Activated naive CD8-positive, alpha-beta T cell treated with anti-CD3 and anti-CD28 coated beads for 36 hours (primary cell): ENCODE data around the gene NFYB. TPM values are rescaled to one million over a fixed set of nuclear protein-coding genes. Genes with fewer than 3 reads are reported as not detected.
"Not testable (repeated sequence)": the region's sequence is repeated elsewhere in the genome, so short reads cannot be mapped to it uniquely, and the experiment has no call there.

Source experiments
- DNase-seq: peaks from one replicate; pipeline ENCODE4 v3.0.0; 2021
- H3K27ac Mint-ChIP-seq: one replicate; pipeline ENCODE4 v1.8.0; 2022; ENCODE audit warnings: mild to moderate bottlenecking, moderate library complexity, mixed read lengths
- H3K27me3 Mint-ChIP-seq: one replicate; pipeline ENCODE4 v1.8.0; 2022; ENCODE audit warnings: mild to moderate bottlenecking, mixed read lengths
- H3K36me3 Mint-ChIP-seq: one replicate; pipeline ENCODE4 v1.8.0; 2021; ENCODE audit warnings: mild to moderate bottlenecking, mixed read lengths
- H3K4me1 Mint-ChIP-seq: one replicate; pipeline ENCODE4 v1.8.0; 2021; ENCODE audit warnings: mixed read lengths
- H3K4me3 Mint-ChIP-seq: one replicate; pipeline ENCODE4 v1.8.0; 2022; ENCODE audit warnings: mild to moderate bottlenecking, moderate library complexity, mixed read lengths
- H3K9me3 Mint-ChIP-seq: one replicate; pipeline ENCODE4 v1.8.0; 2022; ENCODE audit warnings: mixed read lengths
- total RNA-seq, 2 experiments: library from RNA; stranded (reverse); gene quantifications; one replicate each; pipeline ENCODE4 v1.2.3, GENCODE V29; 2021

The NFYB gene
- total RNA-seq, 2 experiments from 2014 or later, result 30.6 to 32.3 TPM

DNA sequence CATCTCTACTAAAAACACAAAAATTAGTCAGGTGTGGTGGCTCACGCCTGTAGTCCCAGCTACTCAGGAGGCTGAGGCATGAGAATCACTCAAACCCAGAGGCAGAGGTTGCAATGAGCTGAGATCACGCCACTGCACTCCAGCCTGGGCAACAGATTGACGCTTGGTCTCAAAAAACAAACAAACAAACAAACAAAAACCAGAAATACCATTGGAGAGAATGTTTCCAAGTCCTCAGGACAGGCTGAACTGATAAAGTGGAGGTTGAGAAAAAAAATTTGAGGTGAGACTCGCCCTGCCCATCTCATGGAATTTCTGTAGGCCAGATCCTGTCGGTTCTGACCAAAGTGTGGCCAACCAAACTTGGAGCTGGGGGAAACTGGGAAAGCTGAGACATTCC lies 30.6 kb upstream of the NFYB start:
- Mint-ChIP-seq H3K9me3 (no peaks in the 10 kb centered on the region), H3K4me3 (no peak overlapping the region), H3K4me1 (no peaks in the 10 kb centered on the region), H3K36me3 (no peaks in the 10 kb centered on the region), H3K27ac (no peak overlapping the region), H3K27me3 (peaks cover 6% of the 10 kb centered on the region)
- no peak for DNase-seq

DNA sequence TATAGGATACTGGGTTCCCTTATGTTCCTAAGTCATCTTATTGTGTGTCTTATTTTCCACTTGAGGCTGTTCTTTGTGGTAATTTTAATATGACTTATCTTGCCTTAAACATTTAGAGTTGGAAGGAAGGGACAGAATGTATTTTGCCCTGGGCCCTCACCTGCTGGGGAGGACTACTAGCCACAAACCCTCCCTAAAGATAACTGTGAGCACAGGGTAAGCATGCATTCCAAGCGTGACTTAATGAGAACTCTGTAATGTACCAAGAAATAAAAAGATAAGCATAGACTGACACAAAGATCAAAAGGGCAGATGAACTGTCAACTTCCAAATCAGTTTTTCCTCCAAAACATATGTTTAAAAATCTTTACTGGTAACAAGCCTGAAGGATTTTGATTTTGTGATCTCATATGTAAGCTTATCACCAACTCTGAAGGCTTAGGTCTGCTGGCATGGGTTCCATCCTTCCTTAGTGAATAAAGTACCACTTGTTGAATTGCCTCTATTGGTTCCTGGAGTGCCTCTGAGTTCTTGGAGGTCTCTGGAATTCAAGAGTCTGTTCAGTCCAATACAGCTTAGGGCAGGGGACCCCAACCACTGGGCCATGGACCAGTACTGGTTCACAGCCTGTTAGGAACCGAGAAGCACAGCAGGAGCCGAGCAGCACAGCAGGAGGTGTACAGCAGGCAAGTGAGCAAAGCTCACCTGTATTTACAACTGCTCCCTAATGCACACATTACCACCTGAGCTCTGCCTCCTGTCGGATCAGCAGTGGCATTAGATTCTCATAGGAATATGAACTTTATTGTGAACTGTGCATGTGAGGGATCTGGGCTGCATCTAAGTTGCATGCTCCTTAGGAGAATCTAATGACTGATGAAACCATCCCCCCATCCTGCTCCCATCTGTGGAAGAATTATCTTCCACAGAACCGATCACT lies 29.8 kb upstream of the NFYB start:
- Mint-ChIP-seq H3K4me3 (no peak overlapping the region), H3K36me3 (peaks cover 2% of the 10 kb centered on the region), H3K9me3 (no peaks in the 10 kb centered on the region), H3K4me1 (peaks cover 1% of the 10 kb centered on the region), H3K27ac (no peak overlapping the region), H3K27me3 (peaks cover 6% of the 10 kb centered on the region)
- DNase-seq, result no peak

DNA sequence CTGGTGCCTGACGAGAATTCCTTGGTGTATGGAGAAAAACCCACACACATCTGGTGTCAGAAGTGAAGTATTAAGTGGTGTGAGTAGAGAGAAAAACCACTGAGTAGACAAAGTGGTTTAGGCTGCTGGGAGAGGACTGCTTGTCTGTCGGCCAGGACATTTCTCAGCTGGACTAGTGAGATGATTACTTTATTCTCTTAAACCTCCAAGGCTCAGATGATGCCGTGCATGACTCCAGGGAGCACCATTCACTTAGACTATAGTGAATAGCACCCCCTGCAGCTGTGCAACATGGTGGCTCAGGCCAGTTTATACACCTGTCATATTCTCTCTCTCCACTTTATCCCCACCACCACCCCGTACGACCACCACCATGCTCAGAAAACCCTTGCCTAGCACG lies 28.5 kb upstream of the NFYB start:
- H3K4me1 Mint-ChIP-seq, result peaks cover 3% of the 10 kb centered on the region
- DNase-seq, result no peak
- peaks cover 3% of the 10 kb centered on the region for H3K36me3 Mint-ChIP-seq
- H3K9me3 Mint-ChIP-seq, result no peaks in the 10 kb centered on the region
- peaks cover 6% of the 10 kb centered on the region for H3K27me3 Mint-ChIP-seq
- H3K27ac Mint-ChIP-seq, result no peak overlapping the region
- H3K4me3 Mint-ChIP-seq, result no peak overlapping the region

DNA sequence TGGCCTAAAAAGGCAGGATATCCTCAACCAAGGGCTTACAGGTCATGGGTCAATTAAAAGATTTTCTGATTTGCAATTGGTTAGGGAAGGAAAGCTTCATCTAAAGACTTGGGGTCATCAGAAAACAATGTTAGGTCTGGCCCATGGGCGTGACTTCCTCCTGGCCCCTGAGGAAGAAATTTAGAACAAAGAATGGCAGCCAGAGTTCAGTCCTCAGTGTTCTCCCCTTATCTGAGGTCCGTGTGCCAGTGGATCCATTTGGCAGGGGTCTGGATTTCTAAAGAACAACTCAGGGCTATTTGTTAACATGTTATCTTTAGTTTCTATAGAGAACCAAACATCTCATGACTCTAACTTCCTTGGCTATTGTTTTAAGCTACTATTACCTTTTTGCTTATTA lies 27.8 kb upstream of the NFYB start:
- no peaks in the 10 kb centered on the region for H3K9me3 Mint-ChIP-seq
- H3K27me3 Mint-ChIP-seq, result peaks cover 6% of the 10 kb centered on the region
- DNase-seq, result no peak
- H3K4me3 Mint-ChIP-seq, result no peak overlapping the region
- peaks cover 3% of the 10 kb centered on the region for H3K36me3 Mint-ChIP-seq
- H3K27ac Mint-ChIP-seq, result no peak overlapping the region
- H3K4me1 Mint-ChIP-seq, result peaks cover 3% of the 10 kb centered on the region

DNA sequence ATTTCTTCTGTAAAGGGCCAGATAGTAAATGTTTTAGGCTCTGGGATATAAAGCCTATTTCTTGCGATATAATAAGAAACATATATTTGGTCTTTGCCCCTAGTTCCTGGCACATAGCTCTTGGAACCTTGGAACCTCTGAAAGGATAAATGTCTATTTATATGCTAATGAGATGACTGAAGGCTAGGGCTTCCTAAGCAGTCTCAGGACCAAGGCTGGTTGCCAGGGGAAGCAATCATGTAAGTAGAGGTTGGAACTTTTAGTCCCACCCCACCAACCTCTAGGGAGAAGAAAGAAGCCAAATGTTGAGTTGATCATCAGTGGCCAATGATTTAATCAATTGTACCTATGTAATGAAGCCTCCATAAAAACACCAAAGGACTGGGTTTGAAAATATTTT lies 26.6 kb upstream of the NFYB start:
- Mint-ChIP-seq H3K9me3 (no peaks in the 10 kb centered on the region), H3K4me3 (no peak overlapping the region), H3K4me1 (peaks cover 3% of the 10 kb centered on the region), H3K36me3 (peaks cover 3% of the 10 kb centered on the region), H3K27me3 (peaks cover 6% of the 10 kb centered on the region), H3K27ac (no peak overlapping the region)
- no peak for DNase-seq

DNA sequence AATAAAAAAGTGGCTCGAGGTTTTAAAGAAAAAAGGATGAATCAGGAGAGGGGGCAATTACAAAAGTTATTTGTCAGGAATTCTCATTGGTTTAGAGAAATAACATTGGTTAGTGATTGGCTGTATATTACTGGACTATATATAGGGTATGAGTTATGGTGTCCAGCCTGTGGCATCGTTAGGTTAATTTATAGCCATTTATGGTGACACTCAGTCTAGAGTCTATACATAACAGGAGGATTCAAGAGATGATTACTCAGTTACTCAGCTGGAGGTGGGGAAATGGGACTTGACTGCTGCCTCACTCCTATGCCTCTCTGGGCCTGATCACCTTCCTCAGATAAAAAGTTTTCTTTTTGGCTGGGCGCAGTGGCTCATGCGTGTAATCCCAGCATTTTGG lies 25.6 kb upstream of the NFYB start:
- peaks cover 3% of the 10 kb centered on the region for H3K36me3 Mint-ChIP-seq
- no peak for DNase-seq
- H3K4me1 Mint-ChIP-seq, result peaks cover 3% of the 10 kb centered on the region
- H3K4me3 Mint-ChIP-seq, result no peak overlapping the region
- H3K9me3 Mint-ChIP-seq, result no peaks in the 10 kb centered on the region
- H3K27me3 Mint-ChIP-seq, result peaks cover 4% of the 10 kb centered on the region
- no peak overlapping the region for H3K27ac Mint-ChIP-seq

DNA sequence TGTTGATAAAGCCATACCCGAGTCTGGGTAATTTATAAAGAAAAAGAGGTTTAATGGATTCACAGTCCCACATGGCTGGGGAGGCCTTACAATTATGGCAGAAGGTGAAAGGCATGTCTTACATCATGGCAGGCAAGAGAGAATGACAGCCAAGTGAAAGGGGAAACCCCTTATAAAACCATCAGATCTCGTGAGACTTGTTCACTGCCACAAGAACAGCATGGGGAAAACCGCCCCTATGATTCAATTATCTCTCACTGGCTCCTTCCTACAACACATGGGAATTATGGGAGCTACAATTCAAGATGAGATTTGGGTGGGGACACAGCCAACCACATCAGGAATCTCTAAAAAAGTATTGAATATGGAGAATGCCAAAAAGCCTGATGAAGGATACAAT lies 25.0 kb upstream of the NFYB start:
- DNase-seq, H3K9me3 Mint-ChIP-seq, H3K4me1 Mint-ChIP-seq: not testable (repeated sequence)

DNA sequence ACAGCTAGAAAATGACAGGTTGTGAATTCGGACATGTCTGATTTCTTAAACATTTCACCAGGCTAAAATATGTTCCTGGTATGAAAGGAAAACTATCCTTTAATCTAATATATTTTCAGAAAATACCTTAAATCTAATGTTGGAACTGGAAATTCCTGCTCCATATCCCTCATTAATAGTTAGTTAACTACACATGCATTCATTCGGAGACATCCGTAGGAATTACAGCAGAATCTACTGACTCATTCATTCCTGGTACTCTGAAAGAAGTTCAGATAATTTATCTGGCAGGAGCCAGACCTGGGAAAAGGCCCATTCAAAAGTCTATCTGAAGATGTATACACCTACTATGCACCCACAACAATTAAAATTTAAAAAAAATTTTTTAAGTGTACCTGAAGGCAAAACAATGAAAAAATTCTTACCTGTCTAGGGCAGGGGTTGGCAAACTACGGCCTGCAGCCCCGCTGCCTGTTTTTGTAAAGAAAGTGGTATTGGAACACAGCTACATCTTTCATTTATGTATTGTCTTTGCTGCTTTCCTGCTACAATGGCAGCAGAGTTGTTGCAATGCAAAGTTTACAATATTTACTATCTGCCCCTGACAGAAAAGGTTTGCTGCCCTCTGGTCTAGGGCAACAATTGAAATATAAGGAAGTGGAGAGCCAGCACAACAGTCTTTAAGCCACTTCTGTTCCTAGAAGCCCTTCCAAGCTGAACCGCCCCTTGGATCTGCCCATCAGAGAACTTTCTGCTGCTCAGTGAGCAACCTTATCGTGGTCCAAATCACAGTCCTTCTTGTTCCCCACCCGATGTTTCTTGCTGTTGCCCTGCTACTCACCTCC lies 17.9 kb upstream of the NFYB start:
- H3K27me3 Mint-ChIP-seq, result no peaks in the 10 kb centered on the region

More for the DNA sequence above, 25.0 kb upstream of the NFYB start:
- not testable (repeated sequence) for H3K36me3 Mint-ChIP-seq, H3K27ac Mint-ChIP-seq, H3K4me3 Mint-ChIP-seq, H3K27me3 Mint-ChIP-seq

DNA sequence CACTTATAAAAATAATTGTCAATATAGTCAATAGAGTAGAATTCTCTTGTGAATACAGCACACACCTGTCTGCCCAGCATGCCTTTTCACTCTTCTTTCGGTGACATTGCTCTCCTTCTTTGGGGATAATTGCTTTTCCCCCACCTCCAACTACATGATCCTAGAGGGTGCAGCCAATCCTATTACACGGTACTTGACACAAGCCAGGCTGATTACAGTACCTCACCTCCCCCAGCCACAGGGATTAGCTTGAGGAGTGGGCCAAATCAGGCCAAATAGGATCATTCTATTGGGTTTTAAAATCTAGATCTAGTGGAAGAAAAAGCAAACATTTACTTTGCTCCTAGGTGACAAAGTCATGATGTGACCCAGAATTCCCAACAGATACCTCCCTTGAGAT lies 16.8 kb upstream of the NFYB start:
- Mint-ChIP-seq H3K36me3 (no peaks in the 10 kb centered on the region), H3K27ac (no peak overlapping the region), H3K4me3 (no peak overlapping the region), H3K4me1 (peaks cover 7% of the 10 kb centered on the region), H3K27me3 (no peaks in the 10 kb centered on the region), H3K9me3 (no peaks in the 10 kb centered on the region)
- DNase-seq, result no peak

More for the DNA sequence above, 17.9 kb upstream of the NFYB start:
- H3K4me1 Mint-ChIP-seq, result peaks cover 7% of the 10 kb centered on the region
- H3K9me3 Mint-ChIP-seq, result no peaks in the 10 kb centered on the region
- no peak overlapping the region for H3K27ac Mint-ChIP-seq
- DNase-seq, result no peak
- no peak overlapping the region for H3K4me3 Mint-ChIP-seq
- H3K36me3 Mint-ChIP-seq, result no peaks in the 10 kb centered on the region

DNA sequence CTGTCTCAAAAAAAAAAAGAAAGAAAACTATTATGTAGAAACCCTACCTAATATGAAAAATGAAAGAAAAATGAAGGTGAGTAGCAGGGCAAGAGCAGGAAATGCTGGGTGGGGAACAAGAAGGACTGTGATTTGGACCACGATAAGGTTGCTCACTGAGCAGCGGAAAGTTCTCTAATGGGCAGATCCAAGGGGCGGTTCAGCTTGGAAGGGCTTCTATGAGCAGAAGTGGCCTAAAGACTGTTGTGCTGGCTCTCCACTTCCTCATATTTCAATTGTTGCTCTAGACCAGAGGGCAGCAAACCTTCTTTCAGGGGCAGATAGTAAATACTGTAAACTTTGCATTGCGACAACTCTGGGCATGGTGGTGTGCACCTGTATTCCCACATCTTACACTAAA lies 16.3 kb upstream of the NFYB start:
- DNase-seq, result no peak
- Mint-ChIP-seq H3K27me3 (no peaks in the 10 kb centered on the region), H3K36me3 (no peaks in the 10 kb centered on the region), H3K4me1 (peaks cover 7% of the 10 kb centered on the region), H3K4me3 (no peak overlapping the region), H3K27ac (no peak overlapping the region), H3K9me3 (no peaks in the 10 kb centered on the region)

DNA sequence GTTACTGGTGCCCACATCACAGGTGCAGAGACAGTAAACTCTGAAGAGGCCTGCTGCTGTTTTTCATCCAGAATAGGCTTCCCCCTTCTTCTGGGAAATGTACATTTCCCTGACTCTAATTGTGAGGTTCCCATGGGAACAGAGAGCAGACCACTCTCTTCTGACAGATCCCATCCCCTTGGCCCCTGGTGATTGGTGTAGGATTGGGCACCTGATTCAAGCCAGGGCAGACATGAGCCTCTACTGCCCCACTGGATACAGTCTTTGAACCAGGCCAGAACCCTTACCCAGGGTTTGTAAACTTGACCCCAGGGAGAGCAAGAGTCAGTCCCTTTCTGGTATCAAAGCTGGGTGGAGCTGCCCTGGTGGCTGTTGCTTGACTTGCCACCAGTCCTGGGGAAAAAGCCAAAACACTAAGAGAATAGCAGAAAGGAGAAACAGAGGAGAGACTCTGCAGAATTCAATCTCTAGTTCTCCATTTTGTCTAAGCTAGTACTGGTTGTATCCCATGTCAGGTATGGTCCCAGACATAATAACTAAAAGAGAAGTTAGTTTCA lies 14.8 kb upstream of the NFYB start:
- Mint-ChIP-seq H3K4me3 (no peak overlapping the region), H3K4me1 (peaks cover 7% of the 10 kb centered on the region), H3K36me3 (no peaks in the 10 kb centered on the region), H3K27ac (no peak overlapping the region), H3K27me3 (no peaks in the 10 kb centered on the region), H3K9me3 (no peaks in the 10 kb centered on the region)
- no peak for DNase-seq

DNA sequence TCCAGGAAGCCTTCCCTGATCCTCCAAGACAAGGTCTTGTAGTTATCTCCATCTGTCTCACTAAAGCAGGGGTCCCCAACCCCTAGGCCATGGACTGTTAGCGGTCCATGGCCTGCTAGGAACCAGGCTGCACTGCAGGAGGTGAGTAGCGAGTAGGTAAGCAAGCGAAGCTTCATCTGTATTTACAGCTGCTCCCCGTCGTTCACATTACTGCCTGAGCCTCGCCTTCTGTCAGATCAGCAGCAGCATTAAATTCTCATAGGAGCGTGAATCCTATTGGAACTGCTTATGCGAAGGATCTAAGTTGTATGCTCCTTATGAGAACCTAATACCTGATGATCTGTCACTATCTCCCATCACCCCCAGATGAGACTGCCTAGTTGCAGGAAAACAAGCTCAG lies 12.4 kb upstream of the NFYB start:
- Mint-ChIP-seq H3K27me3 (no peaks in the 10 kb centered on the region), H3K4me1 (peaks cover 7% of the 10 kb centered on the region), H3K27ac (no peak overlapping the region), H3K36me3 (no peaks in the 10 kb centered on the region), H3K4me3 (no peak overlapping the region), H3K9me3 (no peaks in the 10 kb centered on the region)
- no peak for DNase-seq

DNA sequence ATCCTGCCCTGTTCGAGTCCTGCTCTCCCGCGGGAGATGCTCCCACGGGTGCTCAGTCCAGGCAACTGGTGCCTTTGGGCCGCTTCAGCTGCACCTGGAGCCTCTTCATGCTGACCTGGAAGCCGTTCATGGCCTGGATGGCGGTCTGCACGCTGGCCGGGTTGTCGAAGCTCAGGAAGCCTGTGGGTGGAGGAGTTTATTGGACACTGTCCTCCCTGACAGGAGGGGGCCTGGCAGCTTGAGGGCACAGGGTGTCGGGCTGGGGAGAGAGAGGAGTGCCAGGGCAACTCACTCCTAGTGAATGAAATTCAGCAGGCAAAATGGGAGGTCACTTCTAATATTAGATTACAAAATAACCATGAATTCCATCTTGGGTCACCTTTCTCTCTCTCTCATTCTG lies 9.3 kb upstream of the NFYB start:
- Mint-ChIP-seq H3K4me3 (no peak overlapping the region), H3K27ac (no peak overlapping the region), H3K4me1 (no peaks in the 10 kb centered on the region), H3K27me3 (peaks cover 4% of the 10 kb centered on the region), H3K9me3 (peaks cover 2% of the 10 kb centered on the region), H3K36me3 (no peaks in the 10 kb centered on the region)
- DNase-seq, result no peak

DNA sequence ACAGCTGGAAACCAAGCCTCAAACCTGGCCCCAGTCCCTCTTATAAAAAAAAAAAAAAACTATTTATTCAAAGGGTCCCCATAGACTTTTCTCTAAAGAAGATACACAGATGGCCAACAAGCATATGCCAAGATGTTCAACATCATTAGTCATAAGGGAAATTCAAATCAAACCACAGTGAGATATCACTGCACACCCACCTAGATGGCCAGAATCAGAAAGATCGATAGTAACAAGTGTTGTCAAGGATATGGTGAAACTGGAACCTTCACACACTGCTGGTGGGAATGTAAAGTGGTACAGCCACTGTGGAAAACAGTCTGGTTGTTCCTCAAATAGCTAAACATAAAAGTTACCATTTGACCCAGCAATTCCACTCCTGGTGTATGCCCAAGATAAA lies 5.9 kb upstream of the NFYB start:
- no peak for DNase-seq
- no peaks in the 10 kb centered on the region for H3K36me3 Mint-ChIP-seq
- peaks cover 4% of the 10 kb centered on the region for H3K27me3 Mint-ChIP-seq
- no peak overlapping the region for H3K4me3 Mint-ChIP-seq
- H3K9me3 Mint-ChIP-seq, result peaks cover 2% of the 10 kb centered on the region
- no peaks in the 10 kb centered on the region for H3K4me1 Mint-ChIP-seq
- H3K27ac Mint-ChIP-seq, result no peak overlapping the region

DNA sequence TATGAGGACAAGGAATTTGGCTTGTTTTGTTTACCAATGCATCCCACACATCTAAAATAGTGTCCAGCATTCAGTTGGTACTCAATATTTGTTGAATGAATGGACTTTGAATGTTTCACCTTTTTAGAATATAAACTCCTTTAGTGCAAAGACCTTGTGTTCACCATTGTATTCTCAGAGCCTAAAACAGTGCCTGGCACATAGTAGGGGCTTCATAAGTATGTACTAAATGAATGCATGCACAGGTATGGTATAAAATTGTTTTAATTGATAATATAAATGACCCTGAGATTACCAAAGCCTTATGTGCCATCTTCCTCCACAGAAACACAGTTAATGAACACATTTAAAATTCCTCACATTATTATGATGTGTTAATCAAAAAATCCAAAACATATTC lies 5.0 kb upstream of the NFYB start:
- DNase-seq, result no peak
- Mint-ChIP-seq H3K4me1 (no peaks in the 10 kb centered on the region), H3K4me3 (no peak overlapping the region), H3K27me3 (peaks cover 4% of the 10 kb centered on the region), H3K27ac (no peak overlapping the region), H3K9me3 (peaks cover 2% of the 10 kb centered on the region), H3K36me3 (no peaks in the 10 kb centered on the region)
